Middle frontal gyrus (tissue), 1 donor: ENCODE measurements around the gene PTPRN2.
A peak's percentile ranks its signal among the peaks of the same experiment; 100 is the strongest.
"Not testable (repeated sequence)": the region's sequence is repeated elsewhere in the genome, so short reads cannot be mapped to it uniquely, and the experiment has no call there.

Experiments
- DNase-seq: peaks from one replicate; pipeline ENCODE4 v3.0.0-alpha.2; 2015; ENCODE audit warnings: low spot score; ENCODE audit errors: extremely low spot score

PTPRN2 gene

GRCh38 chr7:158258411-158259130 is 329.1 kb downstream of the PTPRN2 start:
- DNase-seq, result no peak

- no peak for DNase-seq
Measured at GRCh38 chr7:158257516-158258410, 329.9 kb downstream of the PTPRN2 start.

- DNase-seq, result no peak
Measured at GRCh38 chr7:158257001-158257400, 330.6 kb downstream of the PTPRN2 start.

- DNase-seq, result no peak
Measured at GRCh38 chr7:158256091-158256816, 331.4 kb downstream of the PTPRN2 start.

GRCh38 chr7:158255558-158255957 is 332.1 kb downstream of the PTPRN2 start:
- DNase-seq, result no peak

GRCh38 chr7:158255156-158255555 is 332.5 kb downstream of the PTPRN2 start:
- no peak for DNase-seq

GRCh38 chr7:158253670-158254045 is 334.0 kb downstream of the PTPRN2 start:
- not testable (repeated sequence) for DNase-seq

GRCh38 chr7:158252837-158253669 is 334.6 kb downstream of the PTPRN2 start:
- no peak for DNase-seq

- DNase-seq, result peak; percentile 73
Measured at GRCh38 chr7:158252081-158252836, 335.4 kb downstream of the PTPRN2 start.

GRCh38 chr7:158251061-158251965 is 336.3 kb downstream of the PTPRN2 start:
- DNase-seq, result no peak

GRCh38 chr7:158249692-158250091 is 337.9 kb downstream of the PTPRN2 start:
- no peak for DNase-seq

- DNase-seq, result no peak
Measured at GRCh38 chr7:158248816-158249215, 338.8 kb downstream of the PTPRN2 start.

GRCh38 chr7:158247758-158248487 is 339.7 kb downstream of the PTPRN2 start:
- DNase-seq, result no peak

- DNase-seq, result no peak
Measured at GRCh38 chr7:158246960-158247673, 340.5 kb downstream of the PTPRN2 start.

GRCh38 chr7:158246272-158246959 is 341.2 kb downstream of the PTPRN2 start:
- no peak for DNase-seq

- DNase-seq, result no peak
Measured at GRCh38 chr7:158245724-158246041, 341.9 kb downstream of the PTPRN2 start.
